Gastrocnemius medialis (tissue), 4 donors: ENCODE results near the gene PXDN. TPM values are rescaled to one million over a fixed set of nuclear protein-coding genes. Genes with fewer than 3 reads are reported as not detected.

Experiments
- ATAC-seq, 2 donors: fragments of 150-250 bp; one replicate each; pipeline ENCODE4 v1.9.1; 2016
- DNase-seq, 2 donors: peaks; one replicate each; pipeline ENCODE4 v3.0.0-alpha.2; 2019
- H3K27ac ChIP-seq, 4 donors: fragments of 200-600 bp; sonication (generic); 1 replicate in 1 of 4; 2 replicates in 3 of 4; pipeline ENCODE4 v1.5.1; 2016 to 2018; ENCODE audit warnings: mild to moderate bottlenecking in 2 of 4, moderate library complexity in 1 of 4
- H3K27me3 ChIP-seq, 3 donors: fragments of 200-600 bp; sonication (generic) in 2 of 3; 1 replicate in 1 of 3; 2 replicates in 2 of 3; pipeline versions ENCODE4 v1.5.1 to v1.6.0; 2016 to 2019; ENCODE audit warnings: mild to moderate bottlenecking in 1 of 3, moderate library complexity in 1 of 3
- H3K36me3 ChIP-seq, 2 donors: fragments of 200-600 bp; sonication (generic) in 1 of 2; one replicate each; pipeline ENCODE4 v1.5.1; 2017 to 2018
- H3K4me1 ChIP-seq, 2 donors: fragments of 200-600 bp; sonication (generic) in 1 of 2; one replicate each; pipeline ENCODE4 v1.5.1; 2016 to 2017; ENCODE audit warnings: mild to moderate bottlenecking in 2 of 2
- H3K4me3 ChIP-seq, 4 donors: fragments of 200-600 bp; sonication (generic) in 3 of 4; 1 replicate in 1 of 4; 2 replicates in 3 of 4; pipeline ENCODE4 v1.5.1; 2016 to 2019; ENCODE audit warnings: mild to moderate bottlenecking in 2 of 4
- H3K9me3 ChIP-seq, 3 donors: fragments of 200-600 bp; sonication (generic) in 2 of 3; 1 replicate in 1 of 3; 2 replicates in 2 of 3; pipeline ENCODE4 v1.5.1; 2016 to 2019
- POLR2A ChIP-seq, 2 donors: fragments of 450-650 bp; IDR thresholded peaks; one replicate each; pipeline ENCODE4 v1.6.1; 2017; ENCODE audit warnings: antibody characterized with exemption in 2 of 2, mild to moderate bottlenecking in 2 of 2, moderate library complexity in 2 of 2
- in situ Hi-C, 4 donors: fragments of 200-750 bp; cut with MboI; loops; one replicate each; pipeline versions ENCODE4 v1.15.0 to v1.8.0; 2017; ENCODE audit warnings: low sequenced_read_pairs in 4 of 4
- intact Hi-C: fragments of 100-400 bp; cut with DNase I; formaldehyde crosslinking; loops from one replicate; pipeline ENCODE4 v1.15.1; 2023; ENCODE audit warnings: low total_unique reads
- total RNA-seq, 4 donors: library from RNA; depleted of rRNA; stranded (reverse); fragments of >200 nt; gene quantifications; one replicate each; pipeline versions ENCODE4 v1.1.0 to v1.2.3, GENCODE V29; 2016
- TF ChIP-seq, protein P1 (sequence below), 5 experiments: fragments of 450-650 bp in 3 of 5; fragments of 200-600 bp in 2 of 5; sonication (generic) in 2 of 5; IDR thresholded peaks in 4 of 5; conservative IDR thresholded peaks in 1 of 5; 1 replicate in 4 of 5; 2 replicates in 1 of 5; pipeline ENCODE4 v1.5.1; 2016 to 2019; ENCODE audit warnings: antibody characterized with exemption in 5 of 5, mild to moderate bottlenecking in 3 of 5, moderate library complexity in 3 of 5

PXDN gene
- total RNA-seq, 4 donors from 2014 or later, result 7.8 to 13.4 (median 10.3) TPM

DNA sequence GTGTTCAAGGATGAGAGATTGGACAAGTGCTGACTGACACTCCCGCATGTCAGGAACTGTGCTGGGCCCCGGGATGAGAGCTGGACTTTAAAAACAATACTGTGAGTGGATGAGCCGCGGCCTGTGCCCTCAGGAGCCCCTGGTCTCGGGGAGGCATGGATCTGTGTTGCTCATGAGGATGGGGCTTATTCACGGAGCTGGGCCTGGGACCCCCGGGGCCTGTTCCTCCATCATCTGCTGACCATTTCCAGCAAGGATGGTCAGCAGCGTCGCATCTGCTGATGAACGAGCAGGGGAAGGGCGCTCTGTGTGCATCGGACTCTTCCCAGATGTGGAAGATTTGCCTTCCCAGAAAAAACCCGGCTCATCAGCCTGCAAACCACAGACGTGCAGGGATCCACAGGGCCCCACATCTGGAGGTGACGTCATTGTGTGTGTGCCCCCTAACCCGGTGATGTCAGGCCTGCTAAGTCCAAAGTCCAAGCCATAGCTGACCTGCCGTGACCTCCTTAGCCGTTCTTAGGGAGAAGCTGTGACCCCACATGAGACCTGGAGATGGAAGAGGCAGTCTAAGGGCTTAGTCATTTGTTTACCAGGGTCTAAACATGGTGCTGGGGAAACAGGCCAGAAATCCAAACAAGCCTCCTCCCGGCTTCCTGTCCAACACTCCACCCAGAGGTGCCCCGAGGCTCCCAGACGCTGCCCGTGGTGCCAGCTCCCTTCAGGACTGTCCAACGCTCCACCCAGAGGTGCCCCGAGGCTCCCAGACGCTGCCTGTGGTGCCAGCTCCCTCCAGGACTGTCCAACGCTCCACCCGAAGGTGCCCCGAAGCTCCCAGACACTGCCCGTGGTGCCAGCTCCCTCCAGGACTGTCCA is 143.9 kb downstream of the PXDN start:
- H3K27me3 ChIP-seq, result peaks cover 4 to 26% (median 22%) of the 10 kb centered on the region in 3 donors
- no peaks in the 10 kb centered on the region for H3K36me3 ChIP-seq
- TF ChIP-seq, protein P1, sequence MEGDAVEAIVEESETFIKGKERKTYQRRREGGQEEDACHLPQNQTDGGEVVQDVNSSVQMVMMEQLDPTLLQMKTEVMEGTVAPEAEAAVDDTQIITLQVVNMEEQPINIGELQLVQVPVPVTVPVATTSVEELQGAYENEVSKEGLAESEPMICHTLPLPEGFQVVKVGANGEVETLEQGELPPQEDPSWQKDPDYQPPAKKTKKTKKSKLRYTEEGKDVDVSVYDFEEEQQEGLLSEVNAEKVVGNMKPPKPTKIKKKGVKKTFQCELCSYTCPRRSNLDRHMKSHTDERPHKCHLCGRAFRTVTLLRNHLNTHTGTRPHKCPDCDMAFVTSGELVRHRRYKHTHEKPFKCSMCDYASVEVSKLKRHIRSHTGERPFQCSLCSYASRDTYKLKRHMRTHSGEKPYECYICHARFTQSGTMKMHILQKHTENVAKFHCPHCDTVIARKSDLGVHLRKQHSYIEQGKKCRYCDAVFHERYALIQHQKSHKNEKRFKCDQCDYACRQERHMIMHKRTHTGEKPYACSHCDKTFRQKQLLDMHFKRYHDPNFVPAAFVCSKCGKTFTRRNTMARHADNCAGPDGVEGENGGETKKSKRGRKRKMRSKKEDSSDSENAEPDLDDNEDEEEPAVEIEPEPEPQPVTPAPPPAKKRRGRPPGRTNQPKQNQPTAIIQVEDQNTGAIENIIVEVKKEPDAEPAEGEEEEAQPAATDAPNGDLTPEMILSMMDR (IDR thresholded peaks at IDR 0.05 in 4 of 5, conservative IDR thresholded peaks at IDR 0.05 in 1 of 5), result no peak
- TF ChIP-seq POLR2A (IDR thresholded peaks at IDR 0.05), result no peak
- no peak overlapping the region for H3K4me3 ChIP-seq
- H3K4me1 ChIP-seq, result no peaks in the 10 kb centered on the region
- DNase-seq (peak in 1 of 2 donors; percentile 35), ATAC-seq (peak in 1 of 2 donors; percentile 43)
- intact Hi-C loops (no loop called here), in situ Hi-C loops (no loop called here)
- peak overlapping the region in 1 of 4 donors; percentile 18 for H3K27ac ChIP-seq
- H3K9me3 ChIP-seq, result no peaks in the 10 kb centered on the region

DNA sequence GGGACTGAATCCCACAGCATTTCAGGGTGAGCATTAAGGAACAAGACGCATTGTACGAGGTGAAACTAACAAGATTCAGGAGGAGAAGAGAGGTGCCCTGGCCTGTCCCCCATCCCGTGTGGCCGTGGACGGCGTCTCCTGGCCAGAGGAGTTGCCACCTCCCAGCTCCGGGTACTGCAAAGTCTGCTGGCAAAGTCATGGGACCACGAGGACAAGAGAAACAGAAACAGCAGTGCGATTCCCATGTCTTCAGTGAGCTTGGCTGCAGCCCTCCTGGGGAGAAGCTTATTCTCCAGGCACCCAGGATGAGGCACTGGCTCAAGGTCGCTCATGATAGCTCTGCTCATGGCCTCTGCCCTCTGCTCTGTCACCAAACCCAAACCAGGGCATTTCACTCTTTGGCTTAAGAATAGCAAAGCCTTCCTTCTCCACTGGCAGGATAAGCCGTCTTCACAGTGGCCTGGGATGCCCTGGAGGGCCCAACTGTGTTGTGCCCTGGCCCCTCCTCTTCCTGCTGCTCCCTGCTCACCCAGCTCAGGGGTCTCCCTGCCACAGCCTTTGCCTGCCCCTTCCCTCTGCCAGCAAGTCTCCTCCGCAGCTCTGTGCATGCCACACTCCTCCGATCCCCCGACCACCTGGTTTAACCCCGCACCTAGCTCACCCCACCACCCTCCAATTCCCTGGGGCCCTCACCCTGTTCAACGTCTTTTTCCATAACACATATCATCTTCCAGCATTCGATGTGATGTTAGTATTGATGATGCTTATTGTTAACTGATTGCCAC is 144.8 kb downstream of the PXDN start:
- Histone ChIP-seq H3K27me3 (peaks cover 4 to 22% (median 17%) of the 10 kb centered on the region in 3 donors), H3K9me3 (no peaks in the 10 kb centered on the region), H3K36me3 (no peaks in the 10 kb centered on the region), H3K4me1 (no peaks in the 10 kb centered on the region), H3K4me3 (no peak overlapping the region), H3K27ac (no peak overlapping the region)
- no peak for DNase-seq
- TF ChIP-seq, protein P1 (IDR thresholded peaks at IDR 0.05 in 4 of 5, conservative IDR thresholded peaks at IDR 0.05 in 1 of 5), result no peak
- no peak for TF ChIP-seq POLR2A (IDR thresholded peaks at IDR 0.05)
- no peak for ATAC-seq
- in situ Hi-C loops (no loop called here), intact Hi-C loops (no loop called here)

DNA sequence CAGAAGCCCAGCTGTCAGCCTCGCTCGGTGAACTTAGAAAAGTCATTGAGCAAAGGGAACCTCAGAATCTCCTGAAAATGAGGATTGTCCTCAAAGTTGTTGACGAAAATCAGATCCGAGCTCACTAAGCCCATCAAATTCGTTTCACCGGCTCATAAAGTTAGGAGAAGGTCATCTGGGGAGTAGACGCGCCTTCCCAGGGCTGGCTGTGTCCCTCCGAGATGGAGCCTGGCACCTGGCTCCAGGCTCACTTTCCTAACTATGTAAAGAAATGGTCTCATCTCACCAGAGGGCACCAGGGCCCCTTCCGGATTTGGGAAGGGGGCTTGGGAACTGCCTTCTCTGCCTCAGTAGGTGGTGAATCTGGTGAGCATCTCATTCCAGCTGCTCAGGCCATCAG is 145.5 kb downstream of the PXDN start:
- Histone ChIP-seq H3K36me3 (no peaks in the 10 kb centered on the region), H3K4me3 (no peak overlapping the region), H3K4me1 (no peaks in the 10 kb centered on the region), H3K27me3 (peaks cover 4 to 15% (median 12%) of the 10 kb centered on the region in 3 donors), H3K27ac (no peak overlapping the region), H3K9me3 (no peaks in the 10 kb centered on the region)
- intact Hi-C loops, result no loop called here
- ATAC-seq (no peak), DNase-seq (no peak)
- in situ Hi-C loops, result no loop called here
- TF ChIP-seq, protein P1 (IDR thresholded peaks at IDR 0.05 in 4 of 5, conservative IDR thresholded peaks at IDR 0.05 in 1 of 5), result no peak
- no peak for TF ChIP-seq POLR2A (IDR thresholded peaks at IDR 0.05)

DNA sequence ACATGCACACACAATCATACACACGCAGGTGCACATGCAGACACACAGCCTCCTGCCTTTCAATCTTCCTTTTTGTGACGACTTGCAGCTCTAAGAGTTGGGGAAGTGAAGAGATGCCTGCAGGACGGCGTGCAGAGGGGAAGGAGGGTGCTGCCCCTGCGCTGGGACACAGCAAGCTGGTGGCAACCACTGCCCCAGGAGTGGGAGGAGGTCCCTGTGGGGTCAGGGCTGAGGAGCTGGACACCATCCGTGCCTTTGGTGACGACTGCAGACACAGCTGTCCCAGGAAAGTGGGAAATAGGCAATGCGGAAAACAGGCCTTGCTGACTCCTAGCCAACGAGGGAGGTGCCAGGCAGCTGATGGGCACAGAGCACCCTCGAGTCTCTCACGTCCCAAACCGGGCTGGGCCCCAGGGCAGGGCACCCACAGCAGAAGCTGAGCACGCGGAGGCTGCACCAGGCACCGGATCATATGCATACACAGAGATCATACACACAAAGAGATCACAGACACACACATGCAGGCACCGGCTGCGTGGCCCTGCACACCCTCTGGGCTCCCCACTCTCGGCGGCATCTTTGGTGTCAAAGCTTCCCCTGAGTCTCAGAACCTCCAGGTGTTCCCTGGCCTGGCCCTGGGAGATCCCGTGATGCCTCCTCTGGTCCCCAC is 146.1 kb downstream of the PXDN start:
- in situ Hi-C loops, result no loop called here
- H3K27ac ChIP-seq, result no peak overlapping the region
- H3K27me3 ChIP-seq, result peaks cover 4 to 13% (median 9%) of the 10 kb centered on the region in 3 donors
- DNase-seq (no peak), ATAC-seq (no peak)
- intact Hi-C loops, result no loop called here
- TF ChIP-seq, protein P1 (IDR thresholded peaks at IDR 0.05 in 4 of 5, conservative IDR thresholded peaks at IDR 0.05 in 1 of 5), result no peak
- TF ChIP-seq POLR2A (IDR thresholded peaks at IDR 0.05), result no peak
- no peaks in the 10 kb centered on the region for H3K9me3 ChIP-seq
- no peaks in the 10 kb centered on the region for H3K36me3 ChIP-seq
- no peak overlapping the region for H3K4me3 ChIP-seq
- no peaks in the 10 kb centered on the region for H3K4me1 ChIP-seq
